ENCODE measurements around the gene VWF. TPM values are rescaled to one million over a fixed set of nuclear protein-coding genes. Genes with fewer than 3 reads are reported as not detected.

Gene VWF
- total and polyA plus RNA-seq, 2 of the 4 experiments (the other 2 are of a cell fraction) = under 0.01 to 0.09 TPM

GRCh38 chr12:5973461-5974115 is 150.9 kb downstream of the VWF start:
- no peaks in the 10 kb centered on the region for H3K4me1 ChIP-seq (ENCODE audit: control insufficient read depth, insufficient read depth, low read length)
- no peak overlapping the region for H3K27ac ChIP-seq (ENCODE audit: insufficient read depth, low read length)
- no peak overlapping the region for H2AK9ac ChIP-seq (replicated peaks; ENCODE audit: low read depth, low read length, poor library complexity)
- no peaks in the 10 kb centered on the region for H3K9me1 ChIP-seq (ENCODE audit: insufficient read depth, low read length)
- no TSS peak for BruUV-seq (replicated peaks)
- no peak for TF ChIP-seq BHLHE40 (IDR thresholded peaks at IDR 0.05; ENCODE audit: low read depth, low read length)
- no peak for TF ChIP-seq ELK1 (IDR thresholded peaks at IDR 0.05; ENCODE audit: borderline replicate concordance, low read depth, low read length)
- TF ChIP-seq SMC3 (IDR thresholded peaks at IDR 0.05; ENCODE audit: low read depth, low read length) = no peak
- no peak for TF ChIP-seq MXI1 (IDR thresholded peaks at IDR 0.05; ENCODE audit: borderline replicate concordance, low read depth, low read length)
- TF ChIP-seq RFX5 (IDR thresholded peaks at IDR 0.05; ENCODE audit: low read depth, low read length) = no peak
- TF ChIP-seq POLR2A (IDR thresholded peaks at IDR 0.05; ENCODE audit: low read depth, low read length) = no peak
- no peak for TF ChIP-seq CEBPB (IDR thresholded peaks at IDR 0.05; ENCODE audit: low read depth, low read length)
- TF ChIP-seq RAD21 (IDR thresholded peaks at IDR 0.05; ENCODE audit: low read length) = no peak
- TF ChIP-seq USF2 (IDR thresholded peaks at IDR 0.05; ENCODE audit: low read depth, low read length) = no peak
- TF ChIP-seq MAZ (IDR thresholded peaks at IDR 0.05; ENCODE audit: borderline replicate concordance, low read depth, low read length) = no peak
- no peak for TF ChIP-seq MAFK (IDR thresholded peaks at IDR 0.05; ENCODE audit: low read depth, low read length)
- WGBS, 2 experiments (ENCODE audit: extremely low coverage in 2 of 2, insufficient read length in 1 of 2) = 75% methylated on average over 2 of the region's 8 CpGs; no CpG with 5 or more reads in 1 of the 2 experiments
- no peaks in the 10 kb centered on the region for H3K79me1 ChIP-seq (ENCODE audit: low read depth in 1 of 2, low read length in 2 of 2)
- ChIA-PET CTCF (interaction anchor here (1.3 kb wide), 1 partner anchor 15 kb away, joined by 5 read pairs; no protein-coding TSS in a partner anchor), POLR2A (ENCODE audit: unreplicated experiment) (no interaction called here)
- H2BK15ac ChIP-seq (ENCODE audit: low read depth, low read length) = no peak overlapping the region
- H3K56ac ChIP-seq (ENCODE audit: extremely low read depth, insufficient read depth, low read length) = no peak overlapping the region
- DNase-seq (no peak), ATAC-seq (ENCODE audit: low read depth) (no peak)
- H4K5ac ChIP-seq (ENCODE audit: low read depth, low read length) = no peak overlapping the region
- no peak overlapping the region for H3K14ac ChIP-seq (replicated peaks; ENCODE audit: low read depth, low read length)
- no peak overlapping the region for H2AK5ac ChIP-seq (ENCODE audit: low read depth, low read length)
- no peaks in the 10 kb centered on the region for H3K36me3 ChIP-seq (ENCODE audit: control insufficient read depth, insufficient read depth, low read length)
- H3K4me2 ChIP-seq (ENCODE audit: low read depth, low read length) = no peak overlapping the region
- H4K20me1 ChIP-seq (ENCODE audit: insufficient read depth, low read length) = no peaks in the 10 kb centered on the region
- H3K18ac ChIP-seq (ENCODE audit: low read depth, low read length) = no peak overlapping the region
- no peak overlapping the region for H3K4ac ChIP-seq (ENCODE audit: low read depth, low read length)
- intact Hi-C loops (cut with micrococcal nuclease) = no loop called here
- no peak overlapping the region for H2BK120ac ChIP-seq (ENCODE audit: low read depth, low read length)
- H4K91ac ChIP-seq (ENCODE audit: insufficient read depth, low read depth, low read length) = no peak overlapping the region
- H3K9ac ChIP-seq (ENCODE audit: low read depth, low read length) = no peak overlapping the region
- H4K8ac ChIP-seq (ENCODE audit: low read depth in 2 of 2, low read length in 2 of 2) = no peak overlapping the region
- dilution Hi-C loops (cut with HindIII; ENCODE audit: low sequenced_read_pairs, unreplicated experiment) = no loop called here
- no peak overlapping the region for H3K4me3 ChIP-seq (ENCODE audit: insufficient read depth, low read depth, low read length)
- no peaks in the 10 kb centered on the region for H3K9me3 ChIP-seq (ENCODE audit: control insufficient read depth, insufficient read depth, low read length)
- H3K27me3 ChIP-seq (ENCODE audit: control insufficient read depth, insufficient read depth, low read length) = peaks cover 71% of the 10 kb centered on the region
- H2BK20ac ChIP-seq (ENCODE audit: low read depth, low read length) = no peak overlapping the region
- H2AFZ ChIP-seq (replicated peaks; ENCODE audit: low read length, poor library complexity) = no peak overlapping the region
- in situ Hi-C loops (cut with MboI; ENCODE audit: low sequenced_read_pairs) = no loop called here
- H2BK5ac ChIP-seq (ENCODE audit: low read depth, low read length, poor library complexity, severe bottlenecking) = no peak overlapping the region
- H3K23ac ChIP-seq (ENCODE audit: low read depth, low read length) = no peak overlapping the region

Measured in IMR-90 (cell line).